HG02642 (cell line): ENCODE data around the gene CCNT2.
"Not testable (repeated sequence)": the region's sequence is repeated elsewhere in the genome, so short reads cannot be mapped to it uniquely, and the experiment has no call there.

Experiments
- ATAC-seq: cut with Tn5 transposase; IDR thresholded peaks from one replicate; pipeline ENCODE4 v1.9.1; 2021; ENCODE audit warnings: mild to moderate bottlenecking; ENCODE audit not compliant: unreplicated experiment, poor library complexity

The CCNT2 gene

GRCh38 chr2:134917888-134918525 lies 615 bp upstream of the CCNT2 start:
- ATAC-seq, result peak; percentile 76

GRCh38 chr2:134919341-134920210 lies 954 bp downstream of the CCNT2 start:
- peak; percentile 3 for ATAC-seq

DNA sequence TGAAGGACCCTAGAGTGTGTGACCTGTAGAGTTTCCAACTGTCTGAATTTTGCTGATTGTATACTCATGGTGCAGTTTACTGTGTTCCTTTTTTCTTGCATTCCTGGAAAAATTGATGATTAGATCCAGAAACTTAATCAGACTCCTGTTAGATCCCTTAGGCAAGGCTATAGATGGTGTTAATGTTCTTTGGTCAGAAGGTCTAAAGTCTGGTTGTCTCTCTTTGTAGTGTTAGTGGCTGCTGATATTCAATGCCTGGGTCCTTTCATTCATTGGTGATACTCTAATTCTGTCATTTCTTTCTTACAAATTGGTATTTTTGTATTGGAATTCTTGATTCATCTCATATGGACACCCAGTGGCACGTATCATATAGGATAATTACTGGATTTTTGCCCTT lies 6.3 kb downstream of the CCNT2 start:
- ATAC-seq, result no peak

GRCh38 chr2:134926231-134926931 lies 7.8 kb downstream of the CCNT2 start:
- ATAC-seq, result no peak

DNA sequence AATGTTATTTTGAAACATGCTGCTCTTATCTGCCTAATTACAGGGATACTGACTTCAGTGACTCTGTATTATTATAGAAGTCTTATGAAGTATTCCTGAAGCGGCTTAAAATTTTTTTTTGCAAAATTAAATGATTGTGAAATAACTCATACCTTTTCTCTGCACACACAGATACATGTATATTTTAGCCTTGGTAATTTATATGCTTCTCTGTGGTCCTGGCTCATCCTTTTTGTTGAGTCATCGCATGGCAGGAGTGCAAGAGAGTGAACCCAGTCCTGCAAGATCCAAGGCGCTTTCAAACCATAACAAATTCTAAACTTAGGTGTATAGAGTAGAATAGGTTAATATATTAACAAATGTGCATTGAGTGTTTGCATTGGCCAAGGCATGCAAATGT lies 8.6 kb downstream of the CCNT2 start:
- no peak for ATAC-seq

GRCh38 chr2:134932864-134933526 lies 14.4 kb downstream of the CCNT2 start:
- no peak for ATAC-seq

GRCh38 chr2:134933732-134934131 lies 15.1 kb downstream of the CCNT2 start:
- ATAC-seq, result no peak

- no peak for ATAC-seq
Measured at GRCh38 chr2:134934150-134934549, 15.5 kb downstream of the CCNT2 start.

DNA sequence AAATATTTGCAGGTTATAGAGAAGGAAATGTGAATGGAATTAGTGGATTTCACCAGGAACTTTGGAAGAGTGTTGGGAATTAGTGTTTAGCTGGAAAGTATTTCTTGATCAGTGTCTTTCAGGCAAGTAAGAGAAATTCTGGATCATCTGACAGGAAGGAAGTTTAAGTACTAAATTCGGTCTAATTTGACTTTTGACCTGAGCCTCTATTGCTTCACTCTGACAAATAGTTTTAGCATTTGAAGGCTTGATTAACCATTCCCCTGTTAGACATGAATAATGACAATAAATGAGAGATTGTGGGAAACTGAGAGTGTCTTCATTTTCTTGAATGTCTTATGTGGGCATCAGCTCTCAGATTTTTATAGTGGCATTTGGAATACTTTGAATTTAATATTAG lies 16.0 kb downstream of the CCNT2 start:
- no peak for ATAC-seq

DNA sequence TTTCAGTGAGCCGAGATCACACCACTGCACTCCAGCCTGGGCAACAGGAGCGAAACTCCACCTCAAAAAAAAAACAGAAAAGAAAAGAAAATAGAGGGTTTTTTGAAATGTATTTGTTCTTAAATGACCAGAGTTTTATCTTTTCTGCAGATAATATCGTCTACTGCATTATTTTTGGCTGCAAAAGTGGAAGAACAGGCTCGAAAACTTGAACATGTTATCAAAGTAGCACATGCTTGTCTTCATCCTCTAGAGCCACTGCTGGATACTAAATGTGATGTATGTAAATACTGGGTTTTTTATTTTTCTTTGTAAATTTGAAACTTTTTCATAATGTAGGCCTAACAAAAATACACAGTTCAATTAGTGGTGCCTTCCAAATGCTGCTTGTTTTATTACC lies 18.1 kb downstream of the CCNT2 start:
- no peak for ATAC-seq

DNA sequence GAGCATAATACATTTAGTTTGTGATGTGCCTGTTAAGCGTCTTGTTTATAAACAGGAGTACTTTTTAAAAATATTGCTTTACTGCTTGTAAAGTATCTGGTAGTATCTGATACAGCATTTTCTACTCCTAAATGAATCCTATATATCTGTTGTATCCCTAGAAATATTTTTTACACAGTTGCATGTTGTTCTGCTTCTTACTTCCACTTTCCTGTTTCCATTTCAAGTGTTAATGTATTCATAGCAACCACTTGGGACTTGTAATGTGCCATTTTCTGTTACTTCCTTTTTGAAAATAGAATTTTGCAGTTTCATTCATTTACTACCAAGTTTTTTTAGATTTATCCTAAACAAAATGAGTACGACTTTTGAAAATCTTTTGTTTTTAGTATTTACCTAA lies 24.9 kb downstream of the CCNT2 start:
- ATAC-seq, result peak; percentile 77

DNA sequence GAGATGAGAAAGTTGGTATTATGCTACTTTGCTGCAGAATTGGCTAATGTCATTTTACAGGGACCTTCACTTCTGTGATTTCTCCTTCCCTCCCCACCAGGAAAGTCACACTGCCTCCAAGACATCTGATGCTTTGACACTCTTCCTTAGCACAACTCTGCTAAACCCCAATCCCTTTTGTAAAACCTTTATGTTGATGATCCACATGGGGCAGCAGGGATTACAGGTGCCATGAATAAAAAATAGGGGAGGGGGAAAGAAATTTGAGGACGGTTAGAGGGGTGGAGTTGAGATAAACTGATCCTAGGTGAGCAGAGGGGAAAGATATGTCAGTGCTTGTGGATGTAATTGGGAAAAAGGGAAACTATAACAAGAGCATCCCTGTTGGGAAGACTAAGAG lies 26.4 kb downstream of the CCNT2 start:
- ATAC-seq, result no peak

- no peak for ATAC-seq
Measured at GRCh38 chr2:134946073-134946472, 27.5 kb downstream of the CCNT2 start.

- ATAC-seq, result no peak
Measured at GRCh38 chr2:134949981-134950708, 31.5 kb downstream of the CCNT2 start.

- ATAC-seq, result no peak
Measured at GRCh38 chr2:134950886-134951285, 32.3 kb downstream of the CCNT2 start.

DNA sequence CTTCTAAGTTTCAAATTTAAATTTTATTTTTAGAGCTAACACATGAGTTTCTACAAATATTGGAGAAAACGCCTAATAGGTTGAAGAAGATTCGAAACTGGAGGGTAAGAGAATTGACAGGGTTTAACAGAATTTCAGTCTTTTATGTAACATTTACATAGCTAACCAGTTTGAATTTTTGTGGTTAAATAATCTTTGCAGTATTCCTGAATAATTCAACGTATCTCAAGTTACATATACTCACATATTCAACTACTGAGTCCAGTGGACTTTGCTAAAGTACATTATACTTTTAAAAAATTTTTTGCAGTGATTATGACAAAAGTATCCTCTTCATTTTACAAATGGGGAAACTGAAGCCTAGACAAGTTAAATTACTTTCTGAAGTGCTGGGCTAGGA lies 34.0 kb downstream of the CCNT2 start:
- no peak for ATAC-seq

DNA sequence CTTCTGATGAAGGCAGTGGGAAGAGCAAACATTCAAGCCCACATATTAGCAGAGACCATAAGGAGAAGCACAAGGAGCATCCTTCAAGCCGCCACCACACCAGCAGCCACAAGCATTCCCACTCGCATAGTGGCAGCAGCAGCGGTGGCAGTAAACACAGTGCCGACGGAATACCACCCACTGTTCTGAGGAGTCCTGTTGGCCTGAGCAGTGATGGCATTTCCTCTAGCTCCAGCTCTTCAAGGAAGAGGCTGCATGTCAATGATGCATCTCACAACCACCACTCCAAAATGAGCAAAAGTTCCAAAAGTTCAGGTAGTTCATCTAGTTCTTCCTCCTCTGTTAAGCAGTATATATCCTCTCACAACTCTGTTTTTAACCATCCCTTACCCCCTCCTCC lies 35.4 kb downstream of the CCNT2 start:
- ATAC-seq, result no peak

- no peak for ATAC-seq
Measured at GRCh38 chr2:134955744-134956143, 37.1 kb downstream of the CCNT2 start.

GRCh38 chr2:134957477-134957876 lies 38.9 kb downstream of the CCNT2 start:
- no peak for ATAC-seq

DNA sequence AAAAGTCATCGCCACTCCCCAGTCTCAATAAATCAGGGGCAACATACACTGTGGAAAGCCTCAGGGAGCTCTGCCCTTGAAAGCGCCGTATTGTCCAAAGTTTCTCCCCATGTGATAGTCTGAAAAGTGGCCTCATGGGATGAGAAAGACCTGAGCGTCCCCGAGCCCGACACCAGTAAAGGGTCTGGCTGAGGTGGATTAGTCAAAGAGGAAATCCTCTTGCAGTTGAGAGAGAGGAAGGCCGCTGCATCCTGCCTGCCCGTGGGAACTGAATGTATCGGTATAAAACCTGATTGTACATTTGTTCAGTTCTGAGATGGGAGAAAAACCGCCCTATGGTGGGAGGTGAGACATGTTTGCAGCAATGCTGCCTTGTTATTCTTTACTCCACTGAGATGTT lies 48.5 kb downstream of the CCNT2 start:
- ATAC-seq, result not testable (repeated sequence)
